Colonic mucosa (tissue), 4 donors: Measurements from ENCODE around the gene ARHGAP9. TPM values are rescaled to one million over a fixed set of nuclear protein-coding genes. Genes with fewer than 3 reads are reported as not detected.
A peak's percentile ranks its signal among the peaks of the same experiment; 100 is the strongest.

Experiments
- DNase-seq: peaks from one replicate; pipeline ENCODE4 v3.0.0-alpha.2; 2020
- H3K27ac ChIP-seq: fragments of 200-600 bp; one replicate; pipeline ENCODE4 v1.8.0; 2021
- H3K27me3 ChIP-seq: fragments of 200-600 bp; one replicate; pipeline ENCODE4 v1.8.0; 2021
- H3K36me3 ChIP-seq: fragments of 200-600 bp; one replicate; pipeline ENCODE4 v1.8.0; 2021
- H3K4me1 ChIP-seq: fragments of 200-600 bp; one replicate; pipeline ENCODE4 v1.8.0; 2021; ENCODE audit warnings: mild to moderate bottlenecking
- H3K4me3 ChIP-seq: fragments of 200-600 bp; one replicate; pipeline ENCODE4 v1.8.0; 2021
- H3K9ac ChIP-seq, 2 donors: one replicate each; pipeline ENCODE4 v1.7.0; 2013; ENCODE audit warnings: control low read depth in 2 of 2, low read depth in 2 of 2, low read length in 2 of 2
- H3K9me3 ChIP-seq: fragments of 200-600 bp; one replicate; pipeline ENCODE4 v1.8.0; 2021
- CTCF ChIP-seq: fragments of 200-600 bp; IDR thresholded peaks from one replicate; pipeline ENCODE4 v1.8.0; 2022; ENCODE audit warnings: antibody characterized with exemption, mild to moderate bottlenecking
- intact Hi-C: fragments of 100-400 bp; cut with DNase I; formaldehyde crosslinking; loops from one replicate; pipeline ENCODE4 v1.14.1; 2022
- total RNA-seq, 2 donors: library from RNA; stranded (reverse); fragmentation: NEBNext Ultra II Directional in 1 of 2; extraction: Animal tissue kit (Norgen Biotek cat#: 25700) in 1 of 2; gene quantifications; one replicate each; pipeline ENCODE4 v1.2.1, GENCODE V29; 2021
- donor health status: healthy.
- donor health status: DM: no; HTN: no; CAD: no.
- donor health status: DM: no; HTN: no; CAD: no.

ARHGAP9 gene
- 1 to 10 TPM; 5.5 to 6.5 TPM for total RNA-seq

GRCh38 chr12:57479376-57480115 lies at the start of gene ARHGAP9:
ARHGAP9 (minus strand) TSS chr12:57479866; CDS start chr12:57479406, 460 bp downstream.
- Histone ChIP-seq H3K4me3 (no peak within 1 kb of the TSS), H3K4me1 (no peaks in the 10 kb centered on the region), H3K9ac (peak within 1 kb of the TSS; percentile 46 to 68), H3K27me3 (peaks cover 21% of the 10 kb centered on the region), H3K27ac (peak within 1 kb of the TSS; percentile 73), H3K36me3 (no peaks in the 10 kb centered on the region), H3K9me3 (no peaks in the 10 kb centered on the region)
- TF ChIP-seq CTCF = no peak
- intact Hi-C loops = no loop called here
- DNase-seq = no peak

DNA sequence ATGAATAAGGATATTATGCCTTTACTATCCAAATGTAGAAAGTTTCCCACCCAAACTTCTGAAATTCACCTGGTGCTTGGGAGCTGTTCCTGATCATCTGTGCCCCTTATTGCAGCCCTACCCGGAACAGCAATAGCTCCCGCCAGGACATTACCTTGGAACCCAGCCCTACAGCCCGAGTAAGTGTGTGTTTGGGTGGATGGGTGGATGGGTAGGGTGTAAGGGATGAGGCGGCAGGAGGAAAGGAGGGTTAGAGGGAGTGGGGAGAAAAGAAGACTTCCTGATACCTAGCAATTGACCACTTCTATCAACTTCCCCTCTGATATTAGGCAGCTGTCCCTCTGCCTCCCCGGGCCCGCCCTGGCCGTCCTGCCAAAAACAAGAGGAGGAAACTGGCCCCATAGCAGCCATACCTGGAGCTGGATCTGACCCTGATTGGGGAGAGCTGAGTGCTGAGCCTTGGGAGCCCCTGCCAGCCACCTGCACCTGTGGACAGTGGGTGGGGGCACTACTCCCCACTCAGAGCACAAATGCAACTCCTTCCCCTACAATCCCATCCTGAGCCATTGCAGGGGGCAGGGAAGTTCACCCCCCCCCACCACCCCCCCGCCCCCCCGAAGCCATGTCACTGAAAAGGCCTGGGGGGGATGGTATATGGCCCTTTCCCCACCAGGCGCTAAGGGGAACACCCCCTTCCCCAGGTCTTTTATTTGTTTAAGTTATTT lies 49.3 kb upstream of the ARHGAP9 start:
- no peak for DNase-seq
- H3K4me1 ChIP-seq = peaks cover 8% of the 10 kb centered on the region
- no peaks in the 10 kb centered on the region for H3K9me3 ChIP-seq
- intact Hi-C loops = no loop called here
- no peak for TF ChIP-seq CTCF
- H3K9ac ChIP-seq = no peak overlapping the region
- H3K27ac ChIP-seq = no peak overlapping the region
- H3K4me3 ChIP-seq = no peak overlapping the region
- H3K36me3 ChIP-seq = peaks cover 28% of the 10 kb centered on the region
- no peaks in the 10 kb centered on the region for H3K27me3 ChIP-seq

- TF ChIP-seq CTCF = no peak
- intact Hi-C loops = no loop called here
- Histone ChIP-seq H3K4me3 (no peak overlapping the region), H3K27ac (no peak overlapping the region), H3K4me1 (peaks cover 14% of the 10 kb centered on the region), H3K27me3 (no peaks in the 10 kb centered on the region), H3K9ac (no peak overlapping the region), H3K36me3 (peaks cover 28% of the 10 kb centered on the region), H3K9me3 (no peaks in the 10 kb centered on the region)
- DNase-seq = no peak
Measured at GRCh38 chr12:57528176-57528575, 48.5 kb upstream of the ARHGAP9 start.

GRCh38 chr12:57527184-57527583 lies 47.5 kb upstream of the ARHGAP9 start:
- no peak for DNase-seq
- H3K9ac ChIP-seq = no peak overlapping the region
- H3K4me1 ChIP-seq = peaks cover 14% of the 10 kb centered on the region
- TF ChIP-seq CTCF = no peak
- intact Hi-C loops = no loop called here
- H3K36me3 ChIP-seq = peaks cover 25% of the 10 kb centered on the region
- no peak overlapping the region for H3K4me3 ChIP-seq
- no peaks in the 10 kb centered on the region for H3K27me3 ChIP-seq
- H3K9me3 ChIP-seq = no peaks in the 10 kb centered on the region
- no peak overlapping the region for H3K27ac ChIP-seq

DNA sequence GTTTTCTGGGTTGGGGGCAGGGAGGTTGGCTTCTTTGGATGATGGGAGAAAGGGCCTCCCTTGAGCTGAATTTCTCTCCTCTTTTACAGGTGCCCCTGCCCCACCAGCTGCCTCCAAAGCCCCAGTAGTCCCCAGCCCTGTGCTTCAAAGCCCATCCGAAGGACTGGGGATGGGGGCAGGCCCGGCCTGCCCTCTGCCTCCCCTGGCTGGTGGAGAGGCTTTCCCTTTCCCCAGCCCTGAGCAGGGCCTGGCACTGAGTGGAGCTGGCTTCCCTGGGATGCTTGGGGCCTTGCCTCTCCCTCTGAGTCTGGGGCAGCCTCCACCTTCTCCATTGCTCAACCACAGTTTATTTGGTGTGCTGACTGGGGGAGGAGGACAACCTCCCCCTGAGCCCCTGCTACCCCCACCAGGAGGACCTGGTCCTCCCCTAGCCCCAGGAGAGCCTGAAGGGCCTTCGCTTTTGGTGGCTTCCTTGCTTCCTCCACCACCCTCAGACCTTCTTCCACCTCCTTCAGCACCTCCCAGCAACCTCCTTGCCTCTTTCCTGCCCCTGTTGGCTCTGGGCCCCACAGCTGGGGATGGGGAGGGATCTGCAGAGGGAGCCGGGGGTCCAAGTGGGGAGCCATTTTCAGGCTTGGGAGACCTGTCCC lies 46.9 kb upstream of the ARHGAP9 start:
- no peak for TF ChIP-seq CTCF
- no peaks in the 10 kb centered on the region for H3K27me3 ChIP-seq
- no peak overlapping the region for H3K4me3 ChIP-seq
- H3K4me1 ChIP-seq = peaks cover 19% of the 10 kb centered on the region
- no peak overlapping the region for H3K9ac ChIP-seq
- no peak for DNase-seq
- peaks cover 23% of the 10 kb centered on the region for H3K36me3 ChIP-seq
- H3K27ac ChIP-seq = no peak overlapping the region
- intact Hi-C loops = no loop called here
- no peaks in the 10 kb centered on the region for H3K9me3 ChIP-seq
